ENCODE measurements around the gene HSF2BP.
A peak's percentile ranks its signal among the peaks of the same experiment; 100 is the strongest.

HSF2BP gene

GRCh38 chr21:43648171-43648570 lies 11.1 kb downstream of the HSF2BP start:
- no peak for FAIRE-seq

- FAIRE-seq: peak; percentile 70
Observed at GRCh38 chr21:43646550-43647260, 12.6 kb downstream of the HSF2BP start.

GRCh38 chr21:43645976-43646375 lies 13.3 kb downstream of the HSF2BP start:
- FAIRE-seq: no peak

GRCh38 chr21:43645136-43645891 lies 14.0 kb downstream of the HSF2BP start:
- FAIRE-seq: no peak

GRCh38 chr21:43644609-43645008 lies 14.7 kb downstream of the HSF2BP start:
- no peak for FAIRE-seq

GRCh38 chr21:43644071-43644470 lies 15.2 kb downstream of the HSF2BP start:
- no peak for FAIRE-seq

GRCh38 chr21:43643193-43643592 lies 16.1 kb downstream of the HSF2BP start:
- FAIRE-seq: no peak

- no peak for FAIRE-seq
Observed at GRCh38 chr21:43640400-43640799, 18.9 kb downstream of the HSF2BP start.

- no peak for FAIRE-seq
Observed at GRCh38 chr21:43639470-43640353, 19.6 kb downstream of the HSF2BP start.

GRCh38 chr21:43637530-43638158 lies 21.6 kb downstream of the HSF2BP start:
- FAIRE-seq: no peak

GRCh38 chr21:43635436-43635835 lies 23.9 kb downstream of the HSF2BP start:
- no peak for FAIRE-seq

GRCh38 chr21:43634618-43635017 lies 24.7 kb downstream of the HSF2BP start:
- FAIRE-seq: no peak

GRCh38 chr21:43632373-43632905 lies 26.8 kb downstream of the HSF2BP start:
- FAIRE-seq: no peak

GRCh38 chr21:43631411-43632107 lies 27.7 kb downstream of the HSF2BP start:
- no peak for FAIRE-seq

GRCh38 chr21:43627527-43627926 lies 31.8 kb downstream of the HSF2BP start:
- FAIRE-seq: no peak

GRCh38 chr21:43626390-43626789 lies 32.9 kb downstream of the HSF2BP start:
- no peak for FAIRE-seq

GRCh38 chr21:43624339-43624738 lies 34.9 kb downstream of the HSF2BP start:
- no peak for FAIRE-seq

- FAIRE-seq: no peak
Observed at GRCh38 chr21:43623588-43623987, 35.7 kb downstream of the HSF2BP start.

GRCh38 chr21:43622796-43623195 lies 36.5 kb downstream of the HSF2BP start:
- no peak for FAIRE-seq

GRCh38 chr21:43619856-43620255 lies 39.4 kb downstream of the HSF2BP start:
- no peak for FAIRE-seq

GRCh38 chr21:43619344-43619743 lies 39.9 kb downstream of the HSF2BP start:
- no peak for FAIRE-seq

GRCh38 chr21:43618940-43619339 lies 40.3 kb downstream of the HSF2BP start:
- FAIRE-seq: no peak
